NCI-H1417 treated with DMSO at 0.1 percent for 48 hours (cell line): ENCODE measurements around the gene HIPK2.
A peak's percentile ranks its signal among the peaks of the same experiment; 100 is the strongest.

Experiments used
- DNase-seq: peaks from one replicate; lab custom pipeline; 2025; lab: John Stamatoyannopoulos, UW

HIPK2 gene

GRCh38 chr7:139777948-139778841, at the start of gene HIPK2:
HIPK2 (minus strand) TSS chr7:139777998; CDS start chr7:139777623, 375 bp downstream.
- DNase-seq = peak; percentile 12

- DNase-seq = no peak
Observed at GRCh38 chr7:139827042-139827441, 49.2 kb upstream of the HIPK2 start.

GRCh38 chr7:139825666-139826290, 48.0 kb upstream of the HIPK2 start:
- DNase-seq = no peak

- DNase-seq = no peak
Observed at GRCh38 chr7:139823959-139824521, 46.2 kb upstream of the HIPK2 start.

- DNase-seq = no peak
Observed at GRCh38 chr7:139822855-139823254, 45.1 kb upstream of the HIPK2 start.

- no peak for DNase-seq
Observed at GRCh38 chr7:139821349-139822105, 43.7 kb upstream of the HIPK2 start.

- DNase-seq = no peak
Observed at GRCh38 chr7:139820089-139820488, 42.3 kb upstream of the HIPK2 start.

- DNase-seq = no peak
Observed at GRCh38 chr7:139817249-139817648, 39.5 kb upstream of the HIPK2 start.

GRCh38 chr7:139813689-139814088, 35.9 kb upstream of the HIPK2 start:
- DNase-seq = no peak

- no peak for DNase-seq
Observed at GRCh38 chr7:139813151-139813550, 35.4 kb upstream of the HIPK2 start.

GRCh38 chr7:139811066-139811465, 33.3 kb upstream of the HIPK2 start:
- DNase-seq = no peak

GRCh38 chr7:139808846-139809442, 31.1 kb upstream of the HIPK2 start:
- DNase-seq = no peak

- DNase-seq = no peak
Observed at GRCh38 chr7:139808427-139808826, 30.6 kb upstream of the HIPK2 start.

- DNase-seq = no peak
Observed at GRCh38 chr7:139807009-139807408, 29.2 kb upstream of the HIPK2 start.

GRCh38 chr7:139804571-139804970, 26.8 kb upstream of the HIPK2 start:
- DNase-seq = no peak

- DNase-seq = no peak
Observed at GRCh38 chr7:139799586-139799985, 21.8 kb upstream of the HIPK2 start.

- no peak for DNase-seq
Observed at GRCh38 chr7:139798892-139799291, 21.1 kb upstream of the HIPK2 start.

- no peak for DNase-seq
Observed at GRCh38 chr7:139798221-139798620, 20.4 kb upstream of the HIPK2 start.

GRCh38 chr7:139797607-139798006, 19.8 kb upstream of the HIPK2 start:
- DNase-seq = no peak

GRCh38 chr7:139791316-139791715, 13.5 kb upstream of the HIPK2 start:
- no peak for DNase-seq

- no peak for DNase-seq
Observed at GRCh38 chr7:139784648-139785047, 6.8 kb upstream of the HIPK2 start.
